Right forelimb (tissue), 1 donor: ENCODE results near the gene EHD1.
"Not testable (repeated sequence)": the region's sequence is repeated elsewhere in the genome, so short reads cannot be mapped to it uniquely, and the experiment has no call there.

ENCODE experiments used
- DNase-seq: peaks from one replicate; pipeline ENCODE4 v3.0.0-alpha.2; 2018

Gene EHD1

DNA sequence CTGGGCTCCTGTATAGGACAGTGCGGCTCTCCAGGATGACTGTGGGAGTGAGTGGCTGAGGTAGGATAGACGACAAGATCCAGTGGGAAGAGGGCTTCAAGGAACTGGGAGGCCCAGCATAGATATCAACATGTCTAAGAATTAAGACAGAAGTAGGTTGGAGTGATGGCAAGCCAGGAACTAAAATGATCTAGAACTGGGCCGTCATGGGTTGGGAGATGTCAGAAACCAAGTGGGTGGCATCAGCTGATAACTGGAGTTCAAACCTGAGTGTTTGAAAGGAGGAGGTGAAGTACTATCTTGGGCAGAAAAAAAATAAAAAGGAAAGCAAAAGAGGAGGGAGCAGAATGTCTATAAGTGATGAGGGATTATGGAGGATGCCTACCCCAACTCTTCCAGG is 60.9 kb downstream of the EHD1 start:
- no peak for DNase-seq

DNA sequence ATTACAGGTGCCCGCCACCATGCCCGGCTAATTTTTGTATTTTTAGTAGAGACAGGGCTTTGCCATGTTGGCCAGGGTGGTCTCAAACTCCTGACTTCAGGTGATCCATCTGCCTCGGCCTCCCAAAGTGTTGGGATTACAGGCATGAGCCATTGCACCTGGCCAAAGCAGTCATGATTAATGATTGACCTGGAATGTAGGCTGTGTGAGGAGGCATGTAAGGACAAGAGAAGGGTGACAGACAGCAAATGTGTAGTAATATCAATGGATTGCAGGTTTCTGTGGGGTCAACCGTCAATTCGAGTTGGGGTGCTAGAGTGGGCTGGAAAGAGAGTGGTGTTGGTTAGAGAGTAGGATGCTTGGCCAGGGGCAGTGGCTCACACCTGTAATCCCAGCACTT is 63.0 kb downstream of the EHD1 start:
- not testable (repeated sequence) for DNase-seq

DNA sequence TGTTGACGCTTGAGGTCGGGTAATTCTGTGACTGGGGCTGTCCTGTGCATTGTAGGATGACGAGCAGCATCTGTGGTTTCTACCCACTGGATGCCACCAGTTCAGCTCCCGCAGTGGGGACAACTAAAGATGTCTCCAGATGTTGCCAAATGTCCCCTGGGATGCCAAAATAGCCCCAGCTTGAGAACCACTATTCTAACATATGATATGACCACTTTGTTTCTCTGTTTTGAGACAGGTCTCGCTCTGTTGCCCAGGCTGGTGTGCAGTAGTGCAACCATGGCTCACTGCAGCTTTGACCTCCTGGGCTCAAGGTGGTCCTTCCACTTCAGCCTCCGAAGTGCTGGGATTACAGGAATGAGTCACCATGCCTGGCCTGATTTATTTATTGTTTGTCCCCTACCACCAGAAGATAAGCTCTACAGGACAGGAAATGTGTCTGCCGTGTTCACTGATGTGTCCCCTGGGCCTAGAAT is 63.7 kb downstream of the EHD1 start:
- no peak for DNase-seq

DNA sequence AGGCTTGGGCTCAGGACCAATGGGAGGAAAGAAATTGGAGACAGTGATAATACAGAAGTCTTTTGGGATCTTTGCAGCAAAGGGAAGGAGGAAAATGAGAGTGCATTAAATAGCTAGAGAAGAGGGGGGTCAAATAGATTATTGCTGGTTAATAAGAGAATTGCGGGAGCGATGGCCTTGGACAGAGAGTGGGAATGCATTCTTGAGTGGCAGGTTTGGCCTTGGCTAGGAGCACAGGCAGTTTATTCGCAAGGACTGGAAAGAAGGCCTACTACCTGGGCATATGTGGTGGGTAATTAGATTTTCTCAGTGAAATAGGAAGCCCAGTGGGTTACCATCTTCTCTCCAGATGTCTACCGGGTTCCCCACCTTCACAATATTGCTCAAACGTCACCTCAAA is 64.6 kb downstream of the EHD1 start:
- no peak for DNase-seq

DNA sequence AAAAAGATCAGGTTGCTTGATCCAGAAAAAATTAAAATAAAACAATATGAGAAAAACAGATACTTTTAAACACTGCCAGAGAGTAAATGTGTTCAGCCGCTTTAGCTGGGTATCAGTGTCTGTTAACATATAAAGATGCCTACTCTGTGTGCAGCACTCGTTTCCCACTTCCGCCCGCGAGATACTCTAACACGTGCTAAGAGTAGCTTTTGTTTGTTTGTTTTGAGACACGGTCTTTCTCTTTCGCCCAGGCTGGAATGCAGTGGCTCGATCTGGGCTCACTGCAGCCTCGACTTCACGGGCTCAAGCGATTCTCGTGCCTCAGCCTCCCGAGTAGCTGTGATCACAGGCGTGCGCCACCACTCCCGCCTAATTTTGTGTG is 67.5 kb downstream of the EHD1 start:
- DNase-seq: no peak

DNA sequence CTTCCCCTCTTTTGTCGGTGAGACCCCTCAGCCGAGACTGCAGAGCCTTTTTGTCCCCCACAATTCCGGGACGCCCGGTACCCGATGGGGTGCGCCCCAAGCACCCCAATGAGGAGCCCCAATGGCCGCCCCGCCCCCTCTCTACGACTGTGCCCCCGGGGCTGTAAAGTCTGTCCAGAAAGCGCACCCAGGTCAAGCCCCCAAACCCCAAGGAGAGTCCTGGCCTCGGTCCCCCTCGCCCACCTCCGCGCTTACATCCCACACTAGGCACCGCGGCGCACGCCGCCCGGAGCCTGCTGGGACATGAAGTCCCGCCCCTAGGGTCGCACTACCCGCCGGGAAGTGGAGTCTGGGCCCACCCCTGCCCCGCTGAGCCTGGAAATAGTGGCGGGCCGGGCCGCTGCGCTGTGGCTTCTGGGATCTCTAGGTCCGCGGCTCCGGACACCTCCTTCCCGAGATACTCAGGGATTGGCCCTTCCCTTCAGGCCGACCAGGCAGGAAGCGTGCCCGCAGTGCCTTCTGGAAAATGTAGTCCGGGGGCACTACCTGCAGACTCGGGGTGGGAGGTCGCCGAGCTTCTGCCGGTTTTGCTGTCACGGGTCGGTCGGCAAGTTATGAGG is 68.0 kb downstream of the EHD1 start, which contains the start of gene MEN1:
TSS of gene MEN1 (minus strand) at position 281 of the 620 bp plus-strand sequence. CDS start 442 bp downstream, outside the sequence.
- peak; percentile 96 for DNase-seq

DNA sequence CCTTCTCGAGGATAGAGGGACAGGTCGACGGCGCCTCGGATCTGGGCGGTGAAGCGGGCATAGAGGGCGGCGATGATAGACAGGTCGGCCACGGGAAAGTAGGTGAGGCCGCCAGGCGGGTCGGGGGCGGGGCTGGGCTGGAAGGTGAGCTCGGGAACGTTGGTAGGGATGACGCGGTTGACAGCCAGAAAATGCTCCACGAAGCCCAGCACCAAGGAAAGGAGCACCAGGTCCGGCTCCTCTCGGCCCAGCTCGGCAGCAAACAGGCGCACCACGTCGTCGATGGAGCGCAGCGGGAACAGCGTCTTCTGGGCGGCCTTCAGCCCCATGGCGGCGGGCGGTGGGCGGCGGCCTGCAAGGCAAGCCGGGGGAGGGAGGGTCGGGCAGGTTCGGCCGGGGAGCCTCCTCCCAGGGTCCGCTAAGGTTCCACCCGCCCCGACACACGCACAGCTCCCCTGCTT is 68.6 kb downstream of the EHD1 start:
- DNase-seq: no peak

DNA sequence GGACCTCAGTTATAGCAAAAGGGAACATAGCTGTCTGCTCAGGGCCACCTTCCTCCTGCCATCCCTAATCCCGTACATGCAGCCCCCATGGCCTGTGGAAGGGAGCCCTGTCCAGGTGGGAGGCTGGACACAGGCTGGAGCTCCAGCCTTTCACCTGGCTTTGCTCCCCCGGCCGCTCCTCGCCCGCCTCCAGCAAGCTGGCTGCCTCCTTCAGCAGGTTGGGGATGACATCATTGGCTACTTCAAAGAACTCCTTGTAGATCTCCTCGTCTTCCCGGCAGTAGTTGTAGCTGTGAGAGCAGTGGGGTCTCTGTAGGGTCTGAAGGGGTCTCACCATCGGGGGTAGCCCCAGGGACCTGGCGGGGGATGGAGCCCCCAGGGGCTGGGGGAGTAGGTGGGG is 72.9 kb downstream of the EHD1 start:
- DNase-seq: no peak

DNA sequence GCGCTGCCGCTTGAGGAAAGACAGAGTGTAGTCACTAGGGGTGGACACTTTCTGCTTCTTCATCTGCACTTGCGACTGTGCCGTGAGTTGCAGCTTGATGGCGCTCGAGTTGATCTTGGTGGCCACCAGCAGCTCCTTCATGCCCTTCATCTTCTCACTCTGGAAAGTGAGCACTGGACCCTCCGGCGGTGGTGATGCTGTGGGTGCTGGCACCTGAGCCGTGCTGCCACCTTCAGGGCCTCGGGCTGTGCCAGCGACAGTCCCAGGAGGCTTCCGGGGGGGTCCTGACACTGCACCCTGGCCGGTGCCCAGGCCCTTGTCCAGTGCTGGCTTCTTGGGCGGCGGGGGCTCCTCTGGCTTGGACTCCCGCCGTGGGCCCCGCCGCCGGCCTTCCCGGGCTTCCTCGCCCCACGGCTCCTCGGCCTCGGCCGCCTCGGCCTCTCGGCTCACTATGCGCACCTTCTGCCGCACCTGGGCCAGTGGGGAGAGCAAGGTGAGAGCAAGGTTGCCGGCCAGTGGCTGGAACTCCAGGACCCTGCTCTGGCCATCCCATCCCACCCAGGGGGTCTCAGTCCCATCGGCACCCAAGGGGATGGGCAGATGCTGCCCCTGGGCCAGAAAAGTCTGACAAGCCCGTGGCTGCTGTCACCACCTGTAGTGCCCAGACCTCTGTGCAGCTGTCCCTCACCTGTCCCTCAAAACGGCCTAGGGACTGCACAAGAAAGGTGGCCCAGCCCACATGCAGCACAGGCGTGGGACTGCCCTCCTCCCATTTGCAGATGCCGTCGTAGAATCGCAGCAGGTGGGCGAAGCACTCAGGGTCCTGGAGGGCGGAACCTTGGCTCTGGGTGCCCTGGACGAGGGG is 73.8 kb downstream of the EHD1 start:
- no peak for DNase-seq

DNA sequence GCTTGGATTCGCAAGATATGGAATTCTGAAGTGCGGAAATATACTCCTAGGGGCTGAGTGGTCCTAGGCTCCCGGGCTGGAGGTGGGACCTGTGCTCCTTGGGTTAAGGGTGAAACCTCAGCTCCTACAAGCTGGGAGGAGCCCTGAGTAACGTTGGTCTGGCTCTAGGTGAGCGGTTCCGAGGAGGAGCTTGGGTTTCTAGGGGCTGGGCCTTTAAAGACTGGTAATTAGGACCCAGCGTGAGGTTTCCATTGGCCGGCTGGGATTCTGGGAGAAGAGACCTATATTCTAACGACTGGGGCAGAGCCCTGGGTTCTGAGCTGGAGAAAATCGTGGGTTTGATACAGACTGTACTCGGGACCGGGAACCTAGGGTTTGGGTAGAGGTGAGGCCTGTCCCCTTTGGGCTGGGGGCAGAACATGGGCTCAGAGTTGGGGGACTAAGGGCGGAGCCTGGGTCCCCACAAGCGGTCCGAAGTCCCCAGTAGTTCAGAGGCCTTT is 74.5 kb downstream of the EHD1 start:
- DNase-seq: no peak

DNA sequence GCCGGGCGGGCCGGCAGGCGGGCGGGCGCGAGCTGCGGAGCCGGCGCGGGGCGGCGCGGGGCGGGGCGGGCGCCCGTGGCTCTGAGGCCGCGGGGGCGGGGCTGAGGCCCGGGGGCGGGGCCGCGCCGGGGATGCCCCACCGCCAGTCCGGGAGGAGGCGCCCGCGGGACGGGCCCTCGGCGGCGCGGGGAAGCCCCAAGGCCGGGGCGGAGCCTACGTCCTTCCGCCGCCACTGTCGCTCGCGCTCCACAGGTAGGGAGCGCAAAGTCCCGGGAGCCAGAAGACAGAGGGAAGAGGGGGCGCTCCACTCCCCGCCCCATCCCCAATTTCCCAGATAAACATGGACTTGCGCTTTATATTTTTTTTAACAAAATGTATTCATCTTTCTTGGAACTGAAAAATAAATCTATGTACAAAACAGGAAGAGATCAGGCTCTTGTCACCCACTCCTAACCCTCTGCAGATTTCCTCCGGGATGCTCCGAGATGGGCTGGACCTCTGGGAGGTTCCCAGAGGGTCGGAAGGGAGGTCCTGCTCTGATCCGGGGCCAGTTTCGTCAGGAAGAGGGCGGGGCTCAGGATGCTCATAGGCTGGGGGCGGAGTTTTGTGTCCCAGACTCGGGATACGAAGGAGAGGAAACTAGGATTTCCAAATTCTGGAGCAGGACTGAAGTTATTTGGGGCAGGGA is 75.1 kb downstream of the EHD1 start, which contains the start of gene MAP4K2:
TSS of gene MAP4K2 (minus strand) at position 57 of the 688 bp plus-strand sequence. CDS start 65 bp downstream, outside the sequence.
- DNase-seq: peak; percentile 87

DNA sequence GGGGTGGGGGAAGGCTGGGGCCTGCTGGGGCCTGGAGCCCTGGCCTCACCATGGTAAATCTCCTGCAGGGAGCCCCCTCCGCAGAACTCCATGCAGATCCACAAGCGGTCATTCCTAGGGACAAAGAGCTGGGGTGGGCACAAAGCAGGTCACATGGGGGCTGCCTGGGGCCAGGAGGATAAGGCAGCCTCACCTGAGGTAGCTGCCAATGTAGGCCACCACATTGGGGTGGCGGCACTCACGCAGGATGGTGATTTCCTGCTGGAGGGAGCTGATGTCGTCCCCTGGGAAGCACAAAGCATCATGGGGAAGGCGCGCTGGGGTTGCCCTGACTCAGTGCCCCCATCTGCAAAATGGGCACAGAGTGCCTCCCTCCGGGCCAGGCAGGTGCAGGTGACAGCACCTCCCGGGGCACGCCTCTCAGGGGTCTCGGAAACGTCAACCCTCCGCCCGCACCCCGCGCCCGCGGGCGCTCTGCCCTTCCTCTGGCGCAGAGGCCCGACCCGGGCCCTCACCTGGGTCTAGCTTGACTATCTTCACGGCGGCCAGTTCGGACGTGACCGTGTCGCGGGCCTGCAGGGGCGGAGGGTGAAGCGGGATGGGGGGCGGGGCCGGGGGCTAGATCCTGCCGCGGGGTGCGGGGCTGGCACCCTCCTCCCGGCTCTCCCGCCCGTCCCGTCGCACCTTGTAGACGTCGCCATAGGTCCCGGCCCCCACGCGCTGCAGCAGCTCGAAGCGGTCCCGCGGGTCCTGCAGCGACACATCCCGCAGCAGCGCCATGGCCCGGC is 75.9 kb downstream of the EHD1 start:
- peak; percentile 42 for DNase-seq
